ENCODE measurements around the gene GTPBP3.
"Not testable (repeated sequence)": the region's sequence is repeated elsewhere in the genome, so short reads cannot be mapped to it uniquely, and the experiment has no call there.

The GTPBP3 gene

GRCh38 chr19:17341845-17342244, 4.5 kb downstream of the GTPBP3 start:
- no peak for DNase-seq

DNA sequence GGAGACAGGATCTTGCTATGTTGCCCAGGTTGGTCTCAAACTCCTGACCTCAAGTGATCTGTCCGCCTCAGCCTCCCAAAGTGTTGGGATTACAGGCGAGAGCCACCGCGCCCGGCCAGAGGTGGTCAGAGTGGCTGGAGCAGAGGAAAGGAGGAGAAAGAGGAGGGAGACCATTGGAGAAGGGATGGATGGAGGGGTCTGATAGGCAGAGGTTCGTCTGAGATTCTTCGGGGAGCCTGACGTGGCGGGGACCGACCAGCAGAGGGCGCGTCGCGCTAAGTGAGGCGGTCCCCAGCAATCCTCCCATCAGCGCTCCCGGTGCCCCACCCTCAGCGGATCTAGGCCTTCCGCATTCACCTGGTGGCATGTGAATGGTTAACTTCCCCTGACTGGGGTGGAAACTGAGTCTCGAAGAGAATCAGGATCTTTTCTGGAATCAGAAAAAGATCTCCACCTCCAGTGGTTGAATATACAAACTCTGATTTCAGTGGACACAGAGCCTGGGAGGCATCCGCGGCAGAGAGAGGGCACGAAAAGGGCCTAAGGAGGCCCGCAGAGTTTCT, 8.8 kb downstream of the GTPBP3 start:
- peak; percentile 33 to 42 for DNase-seq

GRCh38 chr19:17347361-17347760, 10.0 kb downstream of the GTPBP3 start:
- no peak for DNase-seq

- no peak for DNase-seq
Observed at GRCh38 chr19:17347877-17348276, 10.5 kb downstream of the GTPBP3 start.

- peak; percentile 28 to 65 for DNase-seq
Observed at GRCh38 chr19:17348700-17349099, 11.3 kb downstream of the GTPBP3 start.

GRCh38 chr19:17351815-17352435, 14.6 kb downstream of the GTPBP3 start:
- DNase-seq, result no peak

DNA sequence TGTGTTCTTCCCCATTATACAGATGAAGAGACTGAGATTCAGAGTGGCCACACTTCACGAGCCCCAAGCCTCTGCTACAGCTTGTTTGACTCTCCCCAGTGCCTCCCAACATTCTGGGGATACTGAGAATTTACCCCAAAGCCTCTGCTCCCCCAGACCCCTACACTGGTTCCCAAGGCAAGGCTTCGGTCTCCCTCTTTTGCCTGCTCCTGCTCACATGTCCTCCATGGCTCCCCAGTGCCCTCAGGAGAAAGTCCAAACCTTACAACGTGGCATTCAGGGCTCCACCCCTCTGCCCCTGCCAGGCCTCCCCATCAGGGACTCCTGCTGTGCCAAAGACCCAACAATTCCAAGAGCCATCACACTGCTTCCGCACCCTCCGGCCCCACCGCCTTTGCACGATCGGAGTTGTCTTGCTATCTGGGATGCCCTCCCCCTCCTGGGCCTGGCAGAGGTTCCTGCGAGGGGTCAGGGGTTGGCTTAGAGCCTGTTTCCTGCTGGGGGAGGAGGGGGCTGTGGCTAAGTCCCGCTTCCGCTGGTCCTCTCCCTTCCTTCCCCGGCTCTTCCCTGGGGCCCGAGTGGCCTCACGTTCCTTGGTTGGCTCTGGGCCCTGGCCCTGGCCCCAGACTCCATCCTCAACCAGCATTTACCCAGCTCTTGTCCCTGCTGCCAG, 15.4 kb downstream of the GTPBP3 start:
- DNase-seq, result no peak

GRCh38 chr19:17353386-17353785, 16.0 kb downstream of the GTPBP3 start:
- DNase-seq, result no peak

DNA sequence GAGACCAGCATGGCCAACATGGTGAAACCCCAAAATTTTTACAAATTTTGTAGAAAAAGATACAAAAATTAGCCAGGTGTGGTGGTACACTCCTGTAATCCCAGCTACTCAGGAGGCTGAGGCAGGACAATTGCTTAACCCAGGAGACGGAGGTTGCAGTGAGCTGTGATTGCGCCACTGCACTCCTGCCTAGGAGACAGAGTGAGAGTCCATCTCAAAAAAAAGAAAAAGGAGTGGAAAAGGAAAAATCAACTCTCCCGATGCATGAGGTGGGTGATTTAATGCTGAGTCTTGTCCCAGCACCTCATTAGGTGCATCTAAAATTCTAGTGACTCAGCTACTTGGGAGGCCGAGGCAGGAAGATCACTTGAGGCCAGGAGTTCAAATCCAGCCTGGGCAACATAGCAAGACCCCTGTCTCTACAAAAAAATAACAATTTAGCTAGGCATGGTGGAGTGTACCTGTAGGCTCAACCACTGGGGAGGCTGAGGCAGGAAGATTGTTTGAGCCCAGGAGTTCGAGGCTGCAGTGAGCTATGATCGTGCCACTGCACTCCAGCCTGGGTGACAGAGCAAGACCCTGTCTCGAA, 19.8 kb downstream of the GTPBP3 start:
- no peak for DNase-seq

- DNase-seq, result peak; percentile 41
Observed at GRCh38 chr19:17357724-17358123, 20.4 kb downstream of the GTPBP3 start.

DNA sequence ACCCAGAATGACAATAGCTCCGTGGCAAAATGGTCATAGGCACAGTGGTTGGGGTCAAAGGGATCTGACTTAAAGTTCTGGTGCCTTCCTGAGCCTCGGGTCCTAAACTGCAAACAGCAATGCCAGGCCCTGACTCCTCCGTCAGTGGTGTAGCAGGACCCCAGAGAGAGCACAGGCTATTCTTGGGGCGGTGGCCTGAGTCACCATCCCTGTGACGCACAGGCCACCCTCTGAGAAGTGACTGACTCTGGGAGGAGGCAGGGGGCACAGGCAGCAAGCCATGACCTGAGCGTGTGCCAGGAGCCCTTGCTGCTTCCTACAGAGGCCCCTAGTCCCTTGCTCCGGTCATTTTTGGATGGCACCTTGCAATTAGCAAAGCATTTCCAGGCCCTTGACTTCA, 21.0 kb downstream of the GTPBP3 start:
- no peak for DNase-seq

DNA sequence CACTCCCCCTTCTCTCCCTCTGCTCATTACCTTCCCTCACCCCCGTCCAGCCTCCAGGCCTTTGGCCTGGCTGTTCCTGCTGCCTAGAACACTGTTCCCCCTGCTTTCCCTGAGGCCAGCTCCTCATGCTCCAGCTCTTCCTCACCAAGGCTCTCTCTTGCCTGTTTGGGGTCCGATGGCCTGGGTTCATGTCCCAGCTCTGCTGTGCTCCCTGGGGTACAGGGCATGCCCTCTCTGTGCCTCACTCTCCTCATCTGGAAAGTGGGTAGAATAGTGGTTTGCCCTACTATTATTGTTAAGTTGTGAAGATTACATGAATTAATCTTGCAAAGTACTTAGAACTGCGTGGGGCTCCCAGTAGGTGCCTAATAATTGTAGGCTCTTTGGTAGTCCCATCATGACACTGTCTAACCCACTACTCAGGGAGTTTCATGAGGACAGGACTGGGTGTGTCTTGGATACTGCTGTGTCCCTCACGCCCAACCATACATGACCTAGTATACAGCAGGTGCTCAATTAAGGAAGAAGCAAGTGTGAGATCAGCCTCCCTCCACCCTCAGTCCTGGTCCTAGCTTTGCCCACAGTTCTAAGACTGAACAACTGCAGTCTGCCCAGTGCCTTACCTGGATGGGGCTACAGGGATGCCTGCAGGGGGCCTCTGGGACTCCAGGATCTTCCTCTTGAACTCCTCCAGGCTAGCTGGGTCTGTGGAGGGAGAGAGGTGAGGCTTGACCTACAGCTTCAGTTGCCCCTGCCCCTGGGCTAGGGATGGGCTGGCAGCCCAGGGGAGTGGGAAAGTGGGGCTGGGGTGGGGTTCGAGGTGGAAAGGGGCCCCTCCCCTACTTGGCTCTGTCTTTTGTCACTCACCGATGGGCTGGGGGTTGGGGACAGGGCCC, 22.8 kb downstream of the GTPBP3 start:
- no peak for DNase-seq

GRCh38 chr19:17363852-17364605, 26.7 kb downstream of the GTPBP3 start:
- not testable (repeated sequence) for DNase-seq

DNA sequence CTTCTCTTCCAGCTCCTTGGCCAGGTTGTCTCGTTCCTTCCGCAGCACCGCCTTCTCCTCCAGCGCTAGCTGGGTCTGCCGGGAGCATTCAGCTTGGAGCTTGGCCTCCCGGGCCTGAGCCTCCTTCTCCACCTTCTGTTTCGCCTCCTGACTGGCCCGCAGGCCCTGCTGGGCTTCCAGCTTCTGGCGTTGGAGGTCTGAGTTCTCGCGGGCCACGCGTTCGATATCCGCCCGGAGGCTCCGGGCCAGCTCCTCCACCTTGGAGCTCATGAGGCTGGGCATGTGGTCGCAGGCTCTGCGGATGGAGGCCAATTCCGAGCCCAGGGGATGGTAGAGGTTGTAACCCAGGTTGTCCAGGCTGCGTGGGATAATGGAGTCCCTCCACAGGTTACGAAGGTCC, 28.0 kb downstream of the GTPBP3 start:
- no peak for DNase-seq

DNA sequence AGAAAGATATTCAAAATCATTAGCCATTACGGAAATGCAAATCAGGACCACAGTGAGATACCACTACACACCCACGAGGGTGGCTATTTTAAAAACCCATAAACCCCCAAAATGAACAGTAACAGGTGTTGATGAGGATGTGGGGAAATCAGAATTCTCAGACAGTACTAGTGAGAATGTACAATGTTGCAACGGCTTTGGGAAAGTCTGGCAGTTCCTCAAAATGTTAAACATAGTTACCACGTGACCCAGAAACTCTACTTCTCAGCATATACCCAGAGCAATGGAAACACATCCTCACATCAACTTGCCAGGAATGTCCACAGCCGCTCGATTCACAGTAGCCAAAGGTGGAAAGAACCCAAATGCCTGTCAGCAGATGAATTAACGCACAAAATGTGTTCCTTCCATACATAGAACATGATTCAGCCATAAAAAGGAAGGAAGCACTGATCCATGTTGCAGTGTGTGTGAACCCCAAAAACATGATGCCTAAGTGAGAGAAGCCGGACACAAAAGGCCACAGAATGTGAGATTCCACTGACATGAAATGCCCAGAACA, 32.8 kb downstream of the GTPBP3 start:
- DNase-seq, result no peak

GRCh38 chr19:17376935-17377600, 39.7 kb downstream of the GTPBP3 start, which contains the start of gene PLVAP:
Gene PLVAP (minus strand): TSS chr19:17377342. CDS start chr19:17377288, 54 bp downstream.
- DNase-seq, result no peak

GRCh38 chr19:17378271-17378670, 40.9 kb downstream of the GTPBP3 start:
- no peak for DNase-seq

GRCh38 chr19:17379221-17379631, 41.9 kb downstream of the GTPBP3 start:
- DNase-seq, result no peak

- no peak for DNase-seq
Observed at GRCh38 chr19:17380426-17381138, 43.2 kb downstream of the GTPBP3 start.

DNA sequence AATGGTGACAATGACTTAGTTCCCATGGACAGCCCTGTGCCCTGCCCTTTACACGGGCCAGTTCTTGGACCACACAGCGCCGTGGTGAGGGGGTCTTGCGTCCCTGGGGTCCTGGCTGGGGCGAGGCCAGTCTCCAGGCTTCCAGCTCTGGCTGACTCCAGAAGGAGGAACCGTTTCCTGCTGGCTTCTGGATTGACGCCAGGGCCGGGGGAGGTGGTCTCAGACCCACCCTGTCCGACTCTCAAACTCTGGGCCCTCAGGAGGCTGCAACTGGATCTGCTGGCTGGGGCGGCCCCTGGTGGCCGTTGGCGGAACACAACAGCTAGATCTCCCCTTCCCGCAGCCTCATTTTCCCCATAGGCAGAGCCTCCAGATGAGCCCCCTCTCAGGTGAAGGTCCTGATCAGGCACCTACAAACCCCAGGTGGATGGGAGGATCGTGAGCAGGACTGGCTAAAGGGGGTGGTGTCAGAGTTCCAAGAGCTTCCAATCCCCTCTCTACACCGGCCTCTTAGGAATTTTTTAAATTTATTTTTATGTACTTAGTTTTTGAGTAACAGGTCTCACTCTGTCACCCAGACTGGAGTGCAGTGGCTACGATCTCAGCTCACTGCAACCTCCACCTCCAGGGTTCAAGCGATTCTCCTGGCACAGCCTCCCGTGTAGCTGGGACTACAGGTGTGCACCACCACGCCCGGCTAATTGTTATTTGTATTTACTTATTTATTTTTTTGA, 48.7 kb downstream of the GTPBP3 start:
- peak; percentile 45 to 60 for DNase-seq
